ENCODE results near the gene KCNQ1. TPM values are rescaled to one million over a fixed set of nuclear protein-coding genes. Genes with fewer than 3 reads are reported as not detected.

KCNQ1 gene
- 1.1 TPM for total RNA-seq

- peak in 2 of 3 donors; percentile 38 to 53 for DNase-seq (ENCODE audit: low read depth in 2 of 3, low spot score in 2 of 3)
Measured at GRCh38 chr11:2444821-2445745, at the start of gene KCNQ1. Gene KCNQ1 (plus strand): TSS chr11:2445008. CDS start chr11:2445099, 91 bp downstream.

DNA sequence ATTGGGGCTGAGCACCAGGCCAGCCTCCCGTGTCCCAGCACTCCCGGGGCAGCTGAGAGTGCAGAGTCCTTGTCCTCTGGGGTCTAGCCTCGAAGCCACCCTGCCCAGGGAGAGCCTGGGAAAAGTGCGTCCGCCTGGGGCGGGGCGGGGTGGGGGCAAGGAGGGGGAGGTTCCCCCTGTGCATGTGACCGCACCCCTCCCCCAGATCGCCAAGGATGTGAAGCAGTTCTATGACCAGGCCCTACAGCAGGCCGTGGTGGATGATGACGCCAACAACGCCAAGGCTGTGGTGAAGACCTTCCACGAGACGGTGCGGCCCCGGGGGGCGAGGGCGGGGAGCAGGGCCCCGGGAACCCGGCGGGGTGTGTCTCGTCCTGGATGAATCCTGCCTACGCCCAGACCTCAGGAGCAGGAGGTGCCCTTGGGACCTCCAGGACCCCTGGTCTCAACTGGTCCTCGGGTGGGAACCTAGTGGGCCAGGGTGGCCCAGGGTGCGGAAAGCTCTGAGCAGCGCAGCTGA lies 49.5 kb upstream of the KCNQ1 start:
- no peak for DNase-seq (ENCODE audit: low read depth in 2 of 3, low spot score in 2 of 3)

GRCh38 chr11:2395856-2396255 lies 49.0 kb upstream of the KCNQ1 start:
- no peak for DNase-seq (ENCODE audit: low read depth in 2 of 3, low spot score in 2 of 3)

- DNase-seq (ENCODE audit: low read depth in 2 of 3, low spot score in 2 of 3) = no peak
Measured at GRCh38 chr11:2396471-2396870, 48.3 kb upstream of the KCNQ1 start.

DNA sequence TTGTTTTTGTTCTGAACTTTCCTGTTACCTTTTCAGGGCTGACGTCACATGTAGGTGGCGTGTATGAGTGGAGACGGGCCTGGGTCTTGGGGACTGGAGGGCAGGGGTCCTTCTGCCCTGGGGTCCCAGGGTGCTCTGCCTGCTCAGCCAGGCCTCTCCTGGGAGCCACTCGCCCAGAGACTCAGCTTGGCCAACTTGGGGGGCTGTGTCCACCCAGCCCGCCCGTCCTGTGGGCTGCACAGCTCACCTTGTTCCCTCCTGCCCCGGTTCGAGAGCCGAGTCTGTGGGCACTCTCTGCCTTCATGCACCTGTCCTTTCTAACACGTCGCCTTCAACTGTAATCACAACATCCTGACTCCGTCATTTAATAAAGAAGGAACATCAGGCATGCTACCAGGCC lies 47.8 kb upstream of the KCNQ1 start:
- no peak for DNase-seq (ENCODE audit: low read depth in 2 of 3, low spot score in 2 of 3)

DNA sequence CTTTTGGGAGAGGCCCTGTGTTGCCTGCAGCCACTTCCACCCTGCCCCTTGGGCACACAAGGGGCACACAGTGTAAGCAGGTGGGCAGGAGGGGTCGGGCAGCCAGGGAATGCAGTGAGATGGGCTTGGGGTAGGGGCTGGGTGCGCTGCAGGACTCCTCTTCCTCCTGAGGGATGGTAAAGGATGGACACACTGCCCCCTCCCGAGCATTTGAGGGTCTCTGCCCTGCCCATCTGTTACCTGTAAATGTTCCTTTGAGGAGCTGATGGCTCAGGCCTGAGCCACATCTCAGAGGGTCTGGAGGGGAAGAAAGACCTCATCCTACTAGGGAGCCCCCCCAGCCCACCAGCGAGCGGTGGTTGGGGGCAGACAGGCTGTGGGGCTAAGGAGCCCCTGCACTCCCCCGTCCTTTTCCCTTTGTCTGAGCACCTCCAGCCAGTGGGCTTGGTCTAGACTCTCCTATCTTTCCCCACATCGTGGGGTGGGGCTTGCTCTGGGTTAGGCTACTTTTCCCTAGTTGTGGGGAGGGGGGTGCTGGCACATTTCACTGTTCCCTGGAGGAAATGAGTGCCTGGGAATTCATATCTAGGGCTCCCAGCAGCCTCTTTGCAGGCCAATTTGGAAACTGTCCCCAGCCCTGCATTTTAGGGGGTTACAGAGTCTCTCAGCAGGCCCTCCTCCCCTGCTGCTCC lies 46.0 kb upstream of the KCNQ1 start:
- no peak for DNase-seq (ENCODE audit: low read depth in 2 of 3, low spot score in 2 of 3)

DNA sequence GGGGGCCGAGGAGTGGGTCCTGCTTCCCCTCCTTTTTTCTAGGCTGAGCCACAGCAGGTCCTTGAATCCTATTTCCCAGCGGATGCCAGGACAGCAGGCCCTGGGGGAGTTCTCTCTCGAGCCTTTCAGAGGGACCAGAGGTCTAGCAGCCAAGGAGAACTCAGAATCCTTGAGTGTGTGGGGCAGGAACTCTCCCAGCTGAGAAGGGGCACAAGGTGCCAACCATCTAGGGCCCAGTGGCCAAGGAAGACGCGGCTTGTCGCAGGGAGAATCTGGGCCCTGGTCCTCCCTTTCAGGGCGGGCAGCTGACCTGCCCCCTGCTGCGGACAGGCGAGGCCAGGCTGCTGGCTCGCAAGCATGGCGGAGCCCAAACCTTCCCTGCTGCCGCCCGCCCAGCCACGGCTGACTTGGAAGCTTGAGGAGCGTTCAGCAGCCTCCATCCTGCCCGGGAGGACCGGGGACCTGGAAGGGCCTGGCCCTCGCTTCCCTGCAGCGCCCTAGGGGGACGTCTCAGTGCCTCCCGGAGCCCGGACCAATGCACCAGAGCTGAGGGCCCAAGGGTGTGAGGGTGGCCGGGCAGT lies 45.2 kb upstream of the KCNQ1 start:
- no peak for DNase-seq (ENCODE audit: low read depth in 2 of 3, low spot score in 2 of 3)

DNA sequence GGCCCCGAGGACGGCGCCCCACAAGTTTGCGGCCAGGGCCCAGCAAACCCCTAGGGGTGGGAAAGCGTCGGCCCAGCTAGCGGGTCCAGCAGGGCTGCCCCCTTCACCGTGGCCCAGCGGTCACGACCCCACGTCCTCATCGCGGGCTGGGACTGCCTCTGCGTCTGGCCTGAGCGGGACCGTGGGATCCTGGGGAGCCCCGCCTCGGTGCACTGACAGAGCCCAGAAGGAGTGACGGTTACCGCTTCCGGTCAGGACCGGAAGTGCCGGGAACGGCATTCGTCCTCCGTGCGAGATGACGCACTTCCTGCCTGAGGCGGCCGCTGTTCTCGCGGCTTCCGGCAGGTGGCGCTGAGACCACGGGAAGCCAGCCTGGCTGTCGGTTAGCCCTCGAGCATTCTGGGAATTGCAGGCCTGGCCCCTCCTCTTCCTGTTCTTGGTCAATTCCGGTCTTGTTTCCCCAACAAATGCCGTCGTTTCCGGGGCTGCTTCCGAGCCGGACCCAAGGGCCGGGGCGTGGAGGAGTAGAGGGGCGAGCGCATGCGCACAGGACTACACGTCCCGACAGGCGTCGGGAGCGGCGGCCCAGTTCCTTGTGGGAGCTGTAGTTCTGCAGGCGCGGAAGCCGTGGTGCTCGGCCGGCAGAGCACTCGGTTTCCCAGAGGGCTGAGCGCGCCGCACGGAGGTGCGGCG lies 44.6 kb upstream of the KCNQ1 start, which contains the start of gene TSSC4:
TSS of gene TSSC4 (plus strand) at position 682 of the 693 bp plus-strand sequence. CDS start 1,884 bp downstream, outside the sequence.
- DNase-seq (ENCODE audit: low read depth in 2 of 3, low spot score in 2 of 3) = peak; percentile 99 to 100 (median 100)

DNA sequence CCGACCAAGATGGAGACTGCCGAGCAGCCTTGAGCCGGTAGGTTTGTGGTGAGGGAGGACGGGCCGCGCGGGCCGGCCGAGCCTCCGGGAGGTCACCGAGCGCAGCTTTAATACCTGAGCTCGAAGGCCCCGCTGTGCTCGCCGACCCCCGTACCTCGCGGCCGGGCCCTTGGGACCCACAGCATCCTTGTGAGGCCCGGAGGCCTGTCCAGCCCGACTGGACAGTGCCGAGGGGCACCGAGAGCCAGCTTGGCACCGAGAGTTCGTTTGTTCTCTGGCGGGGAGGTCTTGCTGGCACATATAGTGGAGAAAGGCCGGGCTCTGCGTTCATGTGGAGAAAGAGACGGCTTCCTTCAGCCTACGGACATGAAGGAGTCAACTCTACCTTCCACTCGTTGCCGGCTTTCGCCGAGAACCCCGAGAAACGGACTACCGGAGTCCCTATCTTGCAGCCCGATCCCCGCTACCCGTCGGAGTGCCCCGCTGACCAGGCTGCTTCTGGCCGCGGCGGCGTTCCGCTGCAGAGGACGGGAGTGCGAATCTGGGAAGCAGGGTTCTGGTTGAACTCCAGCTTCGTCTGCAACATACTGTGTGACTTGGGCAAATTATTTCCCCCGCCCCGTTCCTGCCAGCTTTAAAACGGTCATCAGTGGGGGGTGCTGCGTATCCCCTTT lies 43.9 kb upstream of the KCNQ1 start:
- no peak for DNase-seq (ENCODE audit: low read depth in 2 of 3, low spot score in 2 of 3)

GRCh38 chr11:2401436-2401984 lies 43.3 kb upstream of the KCNQ1 start:
- no peak for DNase-seq (ENCODE audit: low read depth in 2 of 3, low spot score in 2 of 3)

- no peak for DNase-seq (ENCODE audit: low read depth in 2 of 3, low spot score in 2 of 3)
Measured at GRCh38 chr11:2402106-2402505, 42.7 kb upstream of the KCNQ1 start.

DNA sequence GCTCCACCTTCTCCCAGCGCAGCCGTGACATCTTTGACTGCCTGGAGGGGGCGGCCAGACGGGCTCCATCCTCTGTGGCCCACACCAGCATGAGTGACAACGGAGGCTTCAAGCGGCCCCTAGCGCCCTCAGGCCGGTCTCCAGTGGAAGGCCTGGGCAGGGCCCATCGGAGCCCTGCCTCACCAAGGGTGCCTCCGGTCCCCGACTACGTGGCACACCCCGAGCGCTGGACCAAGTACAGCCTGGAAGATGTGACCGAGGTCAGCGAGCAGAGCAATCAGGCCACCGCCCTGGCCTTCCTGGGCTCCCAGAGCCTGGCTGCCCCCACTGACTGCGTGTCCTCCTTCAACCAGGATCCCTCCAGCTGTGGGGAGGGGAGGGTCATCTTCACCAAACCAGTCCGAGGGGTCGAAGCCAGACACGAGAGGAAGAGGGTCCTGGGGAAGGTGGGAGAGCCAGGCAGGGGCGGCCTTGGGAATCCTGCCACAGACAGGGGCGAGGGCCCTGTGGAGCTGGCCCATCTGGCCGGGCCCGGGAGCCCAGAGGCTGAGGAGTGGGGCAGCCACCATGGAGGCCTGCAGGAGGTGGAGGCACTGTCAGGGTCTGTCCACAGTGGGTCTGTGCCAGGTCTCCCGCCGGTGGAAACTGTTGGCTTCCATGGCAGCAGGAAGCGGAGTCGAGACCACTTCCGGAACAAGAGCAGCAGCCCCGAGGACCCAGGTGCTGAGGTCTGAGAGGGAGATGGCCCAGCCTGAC lies 41.7 kb upstream of the KCNQ1 start:
- DNase-seq (ENCODE audit: low read depth in 2 of 3, low spot score in 2 of 3) = no peak

DNA sequence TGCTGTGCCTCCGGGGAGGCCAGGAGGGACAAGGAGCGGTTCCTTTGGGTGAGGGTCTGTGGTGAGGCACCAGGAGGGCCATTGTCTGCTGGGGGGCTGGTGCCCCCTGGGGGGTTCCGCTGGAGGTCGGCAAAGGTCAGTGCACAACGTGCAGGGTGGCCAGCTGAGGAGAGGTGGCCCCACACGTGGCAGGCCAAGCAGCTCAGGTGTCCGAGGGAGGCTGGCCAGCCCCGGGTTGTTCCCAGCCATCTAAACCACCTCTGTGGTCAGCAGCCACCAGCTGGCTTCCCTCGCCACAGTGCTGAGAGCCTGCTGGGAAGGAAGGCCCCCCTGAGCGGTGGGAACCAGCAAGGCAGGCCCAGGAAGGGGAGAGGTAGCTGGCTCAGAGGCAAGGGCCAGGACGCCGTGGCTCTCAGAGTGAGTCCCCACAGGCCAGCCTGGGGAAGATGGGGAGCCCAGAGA lies 40.0 kb upstream of the KCNQ1 start:
- DNase-seq (ENCODE audit: low read depth in 2 of 3, low spot score in 2 of 3) = no peak

DNA sequence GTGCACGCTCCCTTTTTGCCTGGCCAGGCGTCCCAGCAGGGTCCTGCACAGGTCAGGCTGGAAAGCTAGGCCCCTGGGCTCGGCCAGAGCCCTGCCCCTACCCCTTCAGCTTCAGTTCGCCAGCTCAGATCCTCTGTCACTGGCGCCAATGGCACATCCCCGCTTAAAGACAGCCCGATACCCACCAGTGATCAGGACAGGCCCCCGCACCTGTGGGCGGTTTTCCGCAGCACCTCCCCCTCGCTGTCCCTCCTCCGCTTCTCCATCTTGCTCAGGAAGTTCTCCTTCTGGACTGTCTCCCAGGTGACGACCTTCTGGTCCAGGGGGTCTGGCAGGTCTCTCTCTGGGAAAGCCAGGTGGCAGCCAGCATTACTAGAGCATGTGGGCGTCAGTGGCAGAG lies 38.4 kb upstream of the KCNQ1 start:
- no peak for DNase-seq (ENCODE audit: low read depth in 2 of 3, low spot score in 2 of 3)

DNA sequence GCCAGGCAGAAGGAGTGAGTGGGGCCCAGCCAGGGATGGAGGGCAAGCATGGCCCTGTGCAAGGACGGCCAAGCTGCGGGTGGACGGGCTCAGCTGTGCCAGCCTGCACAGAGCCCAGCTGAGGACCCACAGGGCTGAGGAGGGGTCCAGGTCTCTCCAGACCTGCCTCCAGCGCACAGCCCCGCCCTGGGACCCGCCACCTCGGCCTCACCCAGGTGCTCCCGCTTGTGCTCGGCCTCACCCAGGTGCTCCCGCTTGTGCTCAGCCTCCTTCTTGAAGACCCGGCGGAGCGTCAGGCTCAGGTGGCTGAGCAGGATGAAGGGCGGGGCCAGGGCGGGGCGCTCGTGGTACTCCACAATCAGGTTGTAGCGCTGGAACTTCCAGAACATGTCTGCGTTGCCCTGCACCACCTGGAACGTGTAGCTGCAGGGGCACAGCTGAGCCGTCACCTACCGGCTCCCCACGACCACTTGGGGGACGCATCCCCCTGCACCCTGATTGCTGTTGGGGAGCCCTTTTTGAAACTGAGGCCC lies 37.9 kb upstream of the KCNQ1 start:
- DNase-seq (ENCODE audit: low read depth in 2 of 3, low spot score in 2 of 3) = no peak

GRCh38 chr11:2408671-2409070 lies 36.1 kb upstream of the KCNQ1 start:
- DNase-seq (ENCODE audit: low read depth in 2 of 3, low spot score in 2 of 3) = no peak

DNA sequence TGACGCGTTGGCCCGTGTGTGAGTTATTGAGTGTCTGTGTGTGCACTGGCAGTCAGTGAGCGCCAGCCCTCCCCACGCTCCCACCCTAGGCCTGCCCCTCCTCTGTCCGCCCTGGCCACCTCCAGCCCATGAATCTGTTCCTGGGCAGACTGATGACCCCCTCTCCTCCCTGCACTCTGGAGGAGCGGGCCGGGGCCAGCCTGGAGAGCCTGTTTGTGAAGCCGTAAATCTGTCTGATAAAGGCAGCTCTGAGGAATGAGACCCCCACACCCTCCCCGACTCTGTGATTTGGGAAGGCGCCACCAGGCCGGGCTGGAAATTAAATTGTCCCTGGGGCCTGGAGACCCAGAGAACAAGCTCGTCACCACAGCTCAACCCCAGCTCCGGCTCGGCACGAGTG lies 35.7 kb upstream of the KCNQ1 start:
- DNase-seq (ENCODE audit: low read depth in 2 of 3, low spot score in 2 of 3) = no peak

- no peak for DNase-seq (ENCODE audit: low read depth in 2 of 3, low spot score in 2 of 3)
Measured at GRCh38 chr11:2409611-2410468, 35.0 kb upstream of the KCNQ1 start.
